Neural cell (in vitro differentiated cells): Measurements from ENCODE around the gene CITED2. TPM values are rescaled to one million over a fixed set of nuclear protein-coding genes. Genes with fewer than 3 reads are reported as not detected.

Source experiments
- H2AFZ ChIP-seq: fragments of 200-600, 300-800 bp; sonication (generic), shearing (Covaris generic); 2 replicates; pipeline ENCODE4 v1.6.0; 2014; ENCODE audit warnings: low read depth, mild to moderate bottlenecking, antibody characterized with exemption, low read length, moderate library complexity
- H3F3A ChIP-seq: fragments of 200-600 bp; shearing (Covaris generic); 2 replicates; pipeline ENCODE4 v1.6.1; 2016; ENCODE audit warnings: mild to moderate bottlenecking, moderate library complexity, mixed read lengths, antibody characterized with exemption, low read length; ENCODE audit not compliant: insufficient read depth, poor library complexity, severe bottlenecking
- H3K27ac ChIP-seq: fragments of 200-600, 300-800 bp; sonication (generic), shearing (Covaris generic); 2 replicates; pipeline ENCODE4 v1.5.1; 2014; ENCODE audit warnings: mild to moderate bottlenecking, low read length, moderate library complexity
- H3K27me3 ChIP-seq: fragments of 300-800, 200-600 bp; sonication (generic), shearing (Covaris generic); 2 replicates; pipeline ENCODE4 v1.6.0; 2014; ENCODE audit warnings: mild to moderate bottlenecking, low read depth, low read length, moderate library complexity; ENCODE audit not compliant: insufficient read depth
- H3K36me3 ChIP-seq: fragments of 300-800, 200-600 bp; sonication (generic), shearing (Covaris generic); 2 replicates; pipeline ENCODE4 v1.5.1; 2014; ENCODE audit warnings: mild to moderate bottlenecking, antibody characterized with exemption, low read length, moderate library complexity; ENCODE audit not compliant: insufficient read depth
- H3K4me2 ChIP-seq: fragments of 300-800, 200-600 bp; sonication (generic), shearing (Covaris generic); 2 replicates; pipeline ENCODE4 v1.6.0; 2014; ENCODE audit warnings: mild to moderate bottlenecking, low read length
- H3K4me3 ChIP-seq: fragments of 300-800, 200-600 bp; sonication (generic), shearing (Covaris generic); 2 replicates; pipeline ENCODE4 v1.5.1; 2014; ENCODE audit warnings: mild to moderate bottlenecking, low read length, moderate library complexity
- H3K79me2 ChIP-seq: fragments of 200-600 bp; shearing (Covaris generic); replicated peaks from 2 replicates; pipeline ENCODE4 v1.6.0; 2014; ENCODE audit warnings: mild to moderate bottlenecking, low read length, moderate library complexity; ENCODE audit not compliant: insufficient read depth
- H3K9ac ChIP-seq: fragments of 300-800, 200-600 bp; sonication (generic), shearing (Covaris generic); 2 replicates; pipeline ENCODE4 v1.6.1; 2016; ENCODE audit warnings: mild to moderate bottlenecking, low read length, mixed read lengths
- H3K9me2 ChIP-seq: fragments of 200-600 bp; shearing (Covaris generic); 2 replicates; pipeline ENCODE4 v1.6.1; 2016; ENCODE audit warnings: mild to moderate bottlenecking, low read length, mixed read lengths; ENCODE audit not compliant: insufficient read depth
- H3K9me3 ChIP-seq: fragments of 200-600, 300-800 bp; sonication (generic), shearing (Covaris generic); 2 replicates; pipeline ENCODE4 v1.6.1; 2016; ENCODE audit warnings: mild to moderate bottlenecking, mixed run types, low read length, moderate library complexity, mixed read lengths
- H4K20me1 ChIP-seq: fragments of 200-600 bp; shearing (Covaris generic); 2 replicates; pipeline ENCODE4 v1.6.1; 2016; ENCODE audit warnings: mild to moderate bottlenecking, mixed run types; ENCODE audit not compliant: insufficient read depth
- CTCF ChIP-seq: fragments of 450-650 bp; IDR thresholded peaks from 2 replicates; pipeline ENCODE4 v1.5.1; 2014; ENCODE audit warnings: antibody characterized with exemption, mild to moderate bottlenecking, moderate library complexity; ENCODE audit not compliant: poor library complexity, severe bottlenecking
- EP300 ChIP-seq: fragments of 450-650 bp; conservative IDR thresholded peaks from 2 replicates; pipeline ENCODE4 v1.6.1; 2014; ENCODE audit warnings: antibody characterized with exemption, mild to moderate bottlenecking, moderate library complexity; ENCODE audit not compliant: poor library complexity, severe bottlenecking
- EZH2 ChIP-seq: fragments of 200-600, 300-800 bp; shearing (Covaris generic), sonication (generic); IDR thresholded peaks from 2 replicates; pipeline ENCODE4 v1.6.1; 2014; ENCODE audit warnings: antibody characterized with exemption, low read length, borderline replicate concordance, mild to moderate bottlenecking; ENCODE audit not compliant: insufficient read depth, poor library complexity, severe bottlenecking
- MXI1 ChIP-seq: fragments of 450-650 bp; conservative IDR thresholded peaks from 2 replicates; pipeline ENCODE4 v1.6.1; 2014; ENCODE audit warnings: antibody characterized with exemption, mild to moderate bottlenecking; ENCODE audit not compliant: poor library complexity, severe bottlenecking
- POLR2AphosphoS5 ChIP-seq: IDR thresholded peaks from 2 replicates; pipeline ENCODE4 v1.6.1; 2012
- RAD21 ChIP-seq: fragments of 450-650 bp; conservative IDR thresholded peaks from 2 replicates; pipeline ENCODE4 v1.6.1; 2014; ENCODE audit warnings: antibody characterized with exemption, mild to moderate bottlenecking, moderate library complexity
- REST ChIP-seq: IDR thresholded peaks from 2 replicates; pipeline ENCODE4 v1.6.1; 2012; ENCODE audit warnings: borderline replicate concordance
- SMC3 ChIP-seq: fragments of 450-650 bp; conservative IDR thresholded peaks from 2 replicates; pipeline ENCODE4 v1.6.1; 2014; ENCODE audit warnings: antibody characterized with exemption, mild to moderate bottlenecking, moderate library complexity; ENCODE audit not compliant: poor library complexity
- TAF1 ChIP-seq: IDR thresholded peaks from 2 replicates; pipeline ENCODE4 v1.6.1; 2012; ENCODE audit warnings: low read depth
- polyA plus RNA-seq: library from polyadenylated mRNA; depleted of rRNA; stranded (reverse); fragments of >200 nt; gene quantifications from 2 replicates; pipeline ENCODE4 v1.2.3, GENCODE V29; 2014

CITED2 gene
- polyA plus RNA-seq, 1 donor from 2014 or later: 38.1 TPM

- Histone ChIP-seq H3K27me3 (no peaks in the 10 kb centered on the region), H3K27ac (no peak overlapping the region)
- TF ChIP-seq REST: no peak
- no peak for TF ChIP-seq RAD21
- no peak for TF ChIP-seq POLR2AphosphoS5
- no peak for TF ChIP-seq CTCF
- TF ChIP-seq EZH2: no peak
- no peak for TF ChIP-seq TAF1
Observed at GRCh38 chr6:139329224-139329623, 45.2 kb downstream of the CITED2 start.

GRCh38 chr6:139327038-139327437 is 47.4 kb downstream of the CITED2 start:
- no peak overlapping the region for H3K9ac ChIP-seq

More at GRCh38 chr6:139329224-139329623, 45.2 kb downstream of the CITED2 start:
- H3K4me3 ChIP-seq: no peak overlapping the region
- H3K36me3 ChIP-seq: no peaks in the 10 kb centered on the region
- H3K9me3 ChIP-seq: no peaks in the 10 kb centered on the region
- no peaks in the 10 kb centered on the region for H3K9me2 ChIP-seq
- H4K20me1 ChIP-seq: no peaks in the 10 kb centered on the region
- H3K9ac ChIP-seq: no peak overlapping the region
- H3F3A ChIP-seq: no peaks in the 10 kb centered on the region
- no peak overlapping the region for H2AFZ ChIP-seq
- no peak overlapping the region for H3K4me2 ChIP-seq
- H3K79me2 ChIP-seq: no peaks in the 10 kb centered on the region

More at GRCh38 chr6:139327038-139327437, 47.4 kb downstream of the CITED2 start:
- H3K9me3 ChIP-seq: no peaks in the 10 kb centered on the region
- H3K27me3 ChIP-seq: no peaks in the 10 kb centered on the region
- no peak for TF ChIP-seq SMC3
- no peak for TF ChIP-seq MXI1
- no peak for TF ChIP-seq EP300
- no peak for TF ChIP-seq REST
- no peak for TF ChIP-seq RAD21
- no peak for TF ChIP-seq TAF1
- TF ChIP-seq CTCF: no peak
- TF ChIP-seq EZH2: no peak
- no peak for TF ChIP-seq POLR2AphosphoS5
- no peak overlapping the region for H3K4me2 ChIP-seq
- no peaks in the 10 kb centered on the region for H3K9me2 ChIP-seq
- H3K36me3 ChIP-seq: no peaks in the 10 kb centered on the region
- no peak overlapping the region for H3K27ac ChIP-seq
- H2AFZ ChIP-seq: no peak overlapping the region
- no peaks in the 10 kb centered on the region for H4K20me1 ChIP-seq
- no peaks in the 10 kb centered on the region for H3F3A ChIP-seq
- H3K79me2 ChIP-seq: no peaks in the 10 kb centered on the region
- no peak overlapping the region for H3K4me3 ChIP-seq
